SK-N-MC (cell line): Measurements from ENCODE around the gene LGALS7B.

Experiments used
- EZH2 ChIP-seq: fragments of 200-600 bp; sonication (generic); IDR thresholded peaks from one replicate; pipeline ENCODE4 v1.6.1; 2017; ENCODE audit warnings: antibody characterized with exemption
- FOXP2 ChIP-seq: optimal IDR thresholded peaks from 2 replicates; pipeline ENCODE3; 2011; ENCODE audit warnings: mild to moderate bottlenecking, moderate library complexity; ENCODE audit not compliant: insufficient read depth; ENCODE audit errors: extremely low read length, control extremely low read depth
- POLR2AphosphoS5 ChIP-seq: IDR thresholded peaks from 2 replicates; pipeline ENCODE4 v1.6.1; 2012; ENCODE audit warnings: mild to moderate bottlenecking, low read depth, low read length, borderline replicate concordance

GRCh38 chr19:38801359-38802095 lies 12.5 kb downstream of the LGALS7B start:
- TF ChIP-seq POLR2AphosphoS5 (no peak), EZH2 (no peak), FOXP2 (no peak)
